ENCODE results near the gene KCNN3.

GRCh38 chr1:154735061-154735803 lies 134.8 kb downstream of the KCNN3 start:
- TF ChIP-seq CTCF (IDR thresholded peaks at IDR 0.05 in 4 of 5, conservative IDR thresholded peaks at IDR 0.05 in 1 of 5) (no peak), POLR2A (IDR thresholded peaks at IDR 0.05) (no peak)
